Measurements from ENCODE around the gene DHDH.

- TF ChIP-seq ZNF274 (IDR thresholded peaks at IDR 0.05; ENCODE audit: low read depth, low read length) (no peak), SUZ12 (IDR thresholded peaks at IDR 0.05; ENCODE audit: extremely low read depth, insufficient read depth, insufficient read length) (no peak)
These were observed 10.7 kb upstream of the DHDH start for GRCh38 chr19:48922548-48923490.
